GM20000 (cell line): ENCODE measurements around the gene SORBS1.

Experiments used
- DNase-seq: peaks from one replicate; pipeline ENCODE4 v3.0.0; 2012; ENCODE audit warnings: low spot score
- TF ChIP-seq, protein P1 (sequence below): IDR thresholded peaks from 2 replicates; pipeline ENCODE4 v1.5.1; 2012; ENCODE audit warnings: mild to moderate bottlenecking, control low read depth; ENCODE audit errors: extremely low read depth, missing control alignments

Gene SORBS1

DNA sequence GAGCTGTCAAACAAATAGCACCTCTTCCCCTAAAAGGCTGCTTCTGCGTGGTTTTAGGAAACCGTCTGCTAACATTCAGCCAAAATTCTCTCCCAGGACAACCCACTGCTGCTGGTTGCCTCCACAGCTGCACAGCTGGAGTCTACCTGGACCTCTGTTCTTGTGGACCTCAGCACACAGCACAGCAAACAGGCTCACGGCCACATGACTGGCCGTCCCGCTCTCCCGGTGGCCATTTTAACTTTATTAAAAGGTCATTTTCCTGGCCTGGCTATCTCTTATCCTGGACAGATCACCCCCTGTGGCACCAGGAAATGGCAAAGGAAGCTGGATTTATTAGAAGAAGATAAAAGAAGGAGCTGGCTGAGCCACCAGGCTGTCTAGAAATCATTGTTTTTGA lies 27.6 kb downstream of the SORBS1 start:
- TF ChIP-seq, protein P1, sequence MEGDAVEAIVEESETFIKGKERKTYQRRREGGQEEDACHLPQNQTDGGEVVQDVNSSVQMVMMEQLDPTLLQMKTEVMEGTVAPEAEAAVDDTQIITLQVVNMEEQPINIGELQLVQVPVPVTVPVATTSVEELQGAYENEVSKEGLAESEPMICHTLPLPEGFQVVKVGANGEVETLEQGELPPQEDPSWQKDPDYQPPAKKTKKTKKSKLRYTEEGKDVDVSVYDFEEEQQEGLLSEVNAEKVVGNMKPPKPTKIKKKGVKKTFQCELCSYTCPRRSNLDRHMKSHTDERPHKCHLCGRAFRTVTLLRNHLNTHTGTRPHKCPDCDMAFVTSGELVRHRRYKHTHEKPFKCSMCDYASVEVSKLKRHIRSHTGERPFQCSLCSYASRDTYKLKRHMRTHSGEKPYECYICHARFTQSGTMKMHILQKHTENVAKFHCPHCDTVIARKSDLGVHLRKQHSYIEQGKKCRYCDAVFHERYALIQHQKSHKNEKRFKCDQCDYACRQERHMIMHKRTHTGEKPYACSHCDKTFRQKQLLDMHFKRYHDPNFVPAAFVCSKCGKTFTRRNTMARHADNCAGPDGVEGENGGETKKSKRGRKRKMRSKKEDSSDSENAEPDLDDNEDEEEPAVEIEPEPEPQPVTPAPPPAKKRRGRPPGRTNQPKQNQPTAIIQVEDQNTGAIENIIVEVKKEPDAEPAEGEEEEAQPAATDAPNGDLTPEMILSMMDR = no peak
- DNase-seq = no peak

DNA sequence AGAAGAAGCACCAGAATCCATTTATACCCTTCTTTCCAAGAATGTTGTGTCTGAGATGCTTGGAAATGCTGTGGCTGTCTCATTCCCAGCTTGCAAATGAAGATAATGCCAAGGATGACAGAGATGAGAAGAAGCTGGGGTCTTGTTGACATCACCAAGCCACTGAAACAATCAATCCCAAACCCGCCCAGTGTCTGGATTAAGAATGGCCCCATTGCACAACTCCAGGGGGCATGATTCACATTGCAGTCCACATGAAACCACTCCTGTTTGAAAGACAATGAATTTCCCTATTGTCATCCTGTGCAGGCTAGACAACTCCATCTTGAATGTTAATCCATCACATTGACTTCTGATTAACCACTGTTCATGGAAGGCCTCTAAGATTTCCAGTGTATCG lies 28.6 kb downstream of the SORBS1 start:
- TF ChIP-seq, protein P1 = no peak

DNA sequence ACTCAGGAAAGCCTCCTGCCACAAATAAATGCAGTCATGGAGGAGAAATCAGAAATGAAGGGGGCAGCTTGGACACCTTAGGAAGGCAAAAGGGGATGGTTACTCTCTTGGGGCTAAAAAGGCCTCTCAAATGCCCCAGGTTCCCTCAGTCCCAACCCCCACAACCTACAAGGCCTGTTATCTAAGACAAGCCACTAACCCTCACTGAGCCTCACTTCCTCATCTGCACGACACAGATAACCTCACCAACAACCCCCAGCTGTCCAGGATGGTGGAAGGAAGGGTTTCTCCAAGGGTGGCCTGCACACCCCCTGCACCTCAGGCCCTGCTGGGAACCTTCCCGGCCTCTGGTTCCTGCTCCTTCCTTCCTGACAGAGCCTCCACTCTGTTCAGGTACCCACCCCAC lies 29.2 kb downstream of the SORBS1 start:
- TF ChIP-seq, protein P1 = no peak
- peak; percentile 14 for DNase-seq

More for the DNA sequence above, 28.6 kb downstream of the SORBS1 start:
- DNase-seq = no peak

DNA sequence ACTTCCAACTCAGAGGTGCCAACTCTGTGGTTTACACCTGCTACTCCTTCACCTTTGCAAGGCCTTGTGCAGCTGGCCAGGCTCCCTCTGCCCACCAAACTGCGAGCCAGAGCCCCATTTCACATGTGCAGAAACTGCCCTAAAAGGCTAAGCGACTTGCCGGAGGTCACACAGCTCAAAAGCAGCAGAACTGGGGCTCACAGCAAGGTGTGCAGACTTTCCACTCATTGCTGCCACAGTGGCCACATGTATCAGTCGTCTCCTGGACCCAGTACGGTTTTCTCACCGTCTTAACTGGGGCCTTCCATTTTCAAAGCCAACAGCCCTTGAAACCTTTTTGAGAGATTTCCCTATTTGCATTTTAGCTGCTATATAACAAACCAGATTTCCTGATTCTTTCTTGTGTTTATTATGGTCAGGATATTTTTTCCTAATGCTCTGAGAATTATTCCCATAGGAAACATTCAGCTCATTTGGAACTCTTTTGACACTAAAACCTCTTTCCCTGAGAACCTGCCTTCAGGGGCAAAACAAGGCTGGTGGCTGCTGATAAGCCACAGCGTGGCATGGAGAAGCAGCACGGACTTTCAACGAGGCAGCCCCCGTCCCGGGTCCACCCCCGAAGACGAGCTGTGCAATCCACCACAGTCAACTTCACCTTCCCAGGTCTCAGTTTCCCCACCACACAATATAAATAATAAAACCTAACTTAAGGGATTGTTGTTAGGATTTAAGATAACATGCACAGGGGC lies 29.9 kb downstream of the SORBS1 start:
- TF ChIP-seq, protein P1 = no peak
- no peak for DNase-seq

DNA sequence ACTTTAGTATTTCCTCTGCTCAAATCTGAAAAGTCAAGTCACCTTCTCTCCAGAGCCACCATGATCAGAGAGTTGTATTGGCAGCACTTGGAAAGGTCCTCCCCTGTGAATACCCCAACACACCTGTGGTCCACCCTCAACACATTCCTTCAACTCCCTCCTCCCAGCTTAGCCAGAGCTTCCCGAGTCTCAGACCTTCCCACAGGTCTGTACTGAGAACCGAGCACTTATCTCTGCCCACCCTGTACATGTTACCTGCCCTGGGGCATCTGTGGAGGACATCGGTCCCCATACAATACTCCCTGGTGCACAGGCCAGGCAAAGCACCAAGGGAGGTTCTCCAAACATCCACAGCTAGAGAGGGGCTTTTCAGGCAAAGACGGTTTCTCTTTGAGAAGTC lies 30.6 kb downstream of the SORBS1 start:
- no peak for DNase-seq
- TF ChIP-seq, protein P1 = no peak

DNA sequence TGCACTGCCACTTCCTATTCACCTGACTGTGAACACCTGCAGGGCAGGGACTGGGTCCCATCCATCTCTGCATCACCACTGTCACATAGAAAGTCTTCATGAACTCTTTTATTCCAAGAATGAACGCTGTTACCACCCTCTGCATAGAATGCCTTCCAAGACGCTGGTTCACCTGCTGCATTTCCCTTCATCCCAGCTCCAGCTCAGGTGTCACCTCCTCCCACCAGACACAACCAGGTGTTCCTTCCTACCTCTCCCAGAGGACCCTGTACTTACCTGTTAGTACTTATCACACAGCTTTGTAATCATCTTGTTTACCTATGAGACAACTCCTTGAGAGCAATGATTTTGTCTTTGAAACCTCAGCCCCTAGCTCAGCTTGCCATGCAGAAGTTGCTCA lies 31.1 kb downstream of the SORBS1 start:
- no peak for DNase-seq
- TF ChIP-seq, protein P1 = no peak

DNA sequence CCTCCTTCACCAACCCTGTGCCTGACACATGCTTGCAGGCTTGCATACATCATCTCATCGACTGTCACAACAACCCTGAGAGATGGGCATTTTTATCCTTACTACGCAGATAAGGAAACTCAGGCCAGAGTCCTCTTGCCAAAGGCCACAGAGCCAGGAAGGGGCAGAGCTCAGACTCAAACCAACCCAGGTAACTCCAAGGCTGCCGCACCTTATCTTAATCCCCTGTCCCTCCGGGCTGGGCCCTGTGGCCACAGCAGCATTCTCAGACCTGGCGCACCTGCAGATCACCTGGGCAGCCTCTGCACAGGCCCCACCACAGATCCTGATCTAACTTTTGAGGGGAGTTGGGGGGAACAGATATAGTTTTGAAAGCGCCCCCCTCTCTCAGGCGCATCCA lies 35.1 kb downstream of the SORBS1 start:
- DNase-seq = no peak
- TF ChIP-seq, protein P1 = no peak
